Naive thymus-derived CD8-positive, alpha-beta T cell (primary cell): ENCODE results near the gene OR1M1. TPM values are rescaled to one million over a fixed set of nuclear protein-coding genes. Genes with fewer than 3 reads are reported as not detected.

Source experiments
- ATAC-seq, 2 donors: fragments of 150-1000 bp; cut with Tn5 transposase in 1 of 2; sonication (Bioruptor Pico), chemical (Tn5 transposase) in 1 of 2; 1 replicate in 1 of 2; 2 replicates in 1 of 2; pipeline ENCODE4 v1.10.0; 2021; ENCODE audit warnings: mild to moderate bottlenecking in 2 of 2, moderate library complexity in 2 of 2
- POLR2A ChIA-PET: fragments of 350-600 bp; sonication (Branson Sonifier 250); formaldehyde crosslinking; loops from one replicate; lab custom pipeline; 2021; ENCODE audit warnings: antibody characterized with exemption; lab: Charles Lee
- DNase-seq, 10 donors: peaks; one replicate each; pipeline versions ENCODE4 v3.0.0 to v3.0.0-alpha.2; 2020 to 2022
- H3K27ac Mint-ChIP-seq, 10 donors: one replicate each; pipeline ENCODE4 v1.8.0; 2020 to 2022; ENCODE audit warnings: mild to moderate bottlenecking in 10 of 10, mixed read lengths in 10 of 10, moderate library complexity in 4 of 10, inconsistent platforms in 1 of 10
- H3K27me3 Mint-ChIP-seq, 5 donors: one replicate each; pipeline ENCODE4 v1.8.0; 2021 to 2022; ENCODE audit warnings: mixed read lengths in 5 of 5
- H3K36me3 Mint-ChIP-seq, 3 donors: one replicate each; pipeline ENCODE4 v1.8.0; 2020 to 2022; ENCODE audit warnings: mixed read lengths in 3 of 3, mild to moderate bottlenecking in 2 of 3, inconsistent platforms in 1 of 3
- H3K4me1 Mint-ChIP-seq, 4 donors: one replicate each; pipeline ENCODE4 v1.8.0; 2021 to 2022; ENCODE audit warnings: mixed read lengths in 4 of 4
- H3K4me3 Mint-ChIP-seq, 10 donors: one replicate each; pipeline ENCODE4 v1.8.0; 2020 to 2022; ENCODE audit warnings: mild to moderate bottlenecking in 10 of 10, mixed read lengths in 10 of 10, moderate library complexity in 6 of 10, inconsistent platforms in 1 of 10
- H3K9me3 Mint-ChIP-seq, 9 donors: one replicate each; pipeline ENCODE4 v1.8.0; 2020 to 2022; ENCODE audit warnings: mixed read lengths in 9 of 9, mild to moderate bottlenecking in 3 of 9, inconsistent platforms in 1 of 9, moderate library complexity in 1 of 9
- polyA plus RNA-seq, 3 donors: library from polyadenylated mRNA; unstranded; fragments of 300-500 nt; fragmentation: Illumina TruSeq; gene quantifications; one replicate each; pipeline ENCODE4 v1.2.3, GENCODE V29; 2021
- total RNA-seq, 8 experiments: library from RNA in 2 of 8; stranded (reverse) in 2 of 8; gene quantifications; one replicate each; pipeline ENCODE4 v1.2.3 and lab custom pipeline; 2021 to 2026

Gene OR1M1
- total and polyA plus RNA-seq, 5 experiments from 2014 or later = not detected

DNA sequence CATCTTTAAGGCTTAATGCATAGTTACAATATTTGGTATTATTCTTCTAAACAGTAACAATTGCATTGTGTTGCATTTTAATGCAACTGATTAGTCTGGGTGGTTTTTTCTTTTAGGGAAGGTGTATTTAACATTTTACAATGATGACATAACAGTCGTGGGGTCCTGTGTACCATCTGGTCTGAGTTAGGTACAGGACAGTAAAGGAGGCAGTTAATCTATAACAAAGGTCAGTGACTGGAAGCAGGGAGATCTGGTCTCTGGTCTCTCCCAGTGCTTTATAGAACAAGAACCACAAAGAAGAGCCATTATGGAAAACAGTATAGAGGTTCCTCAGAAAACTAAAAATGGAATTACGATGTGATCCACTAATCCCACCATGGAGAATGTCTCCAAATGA is 23.1 kb downstream of the OR1M1 start:
- ATAC-seq = no peak
- no peaks in the 10 kb centered on the region for H3K9me3 Mint-ChIP-seq
- no peak overlapping the region for H3K27ac Mint-ChIP-seq
- H3K27me3 Mint-ChIP-seq = peaks cover 11 to 27% (median 21%) of the 10 kb centered on the region in 5 donors
- DNase-seq = no peak
- H3K36me3 Mint-ChIP-seq = no peaks in the 10 kb centered on the region
- peaks cover 0 to 2% (median 0%) of the 10 kb centered on the region in 4 donors for H3K4me1 Mint-ChIP-seq
- no peak overlapping the region for H3K4me3 Mint-ChIP-seq
- POLR2A ChIA-PET = no interaction called here

GRCh38 chr19:9115307-9115813 is 28.5 kb downstream of the OR1M1 start, which contains the start of gene OR7G1:
Gene OR7G1, minus strand, starts transcription at chr19:9115763. Its CDS starts 0 bp downstream, at chr19:9115763.
- DNase-seq (no peak), ATAC-seq (no peak)
- Mint-ChIP-seq H3K4me3 (no peak within 1 kb of the TSS), H3K36me3 (no peaks in the 10 kb centered on the region), H3K27me3 (peaks cover 14 to 32% (median 23%) of the 10 kb centered on the region in 5 donors), H3K9me3 (no peaks in the 10 kb centered on the region), H3K27ac (no peak within 1 kb of the TSS), H3K4me1 (no peaks in the 10 kb centered on the region)
- POLR2A ChIA-PET = no interaction called here

- no peaks in the 10 kb centered on the region for H3K4me1 Mint-ChIP-seq
- POLR2A ChIA-PET = no interaction called here
- DNase-seq = no peak
Observed at GRCh38 chr19:9116547-9116946, 29.7 kb downstream of the OR1M1 start.

GRCh38 chr19:9126900-9127405 is 40.1 kb downstream of the OR1M1 start, which contains the start of gene OR7G3:
Gene OR7G3, minus strand, starts transcription at chr19:9126950. Its CDS starts 0 bp downstream, at chr19:9126950.
- Mint-ChIP-seq H3K9me3 (no peaks in the 10 kb centered on the region), H3K27me3 (peaks cover 21 to 40% (median 33%) of the 10 kb centered on the region in 5 donors), H3K36me3 (no peaks in the 10 kb centered on the region), H3K27ac (peak within 1 kb of the TSS in 2 of 10 donors; percentile 6 to 83), H3K4me3 (peak within 1 kb of the TSS in 1 of 10 donors; percentile 48), H3K4me1 (peaks cover 2 to 10% (median 7%) of the 10 kb centered on the region in 4 donors)
- POLR2A ChIA-PET = no interaction called here
- DNase-seq (no peak), ATAC-seq (no peak)

More at GRCh38 chr19:9116547-9116946, 29.7 kb downstream of the OR1M1 start:
- H3K4me3 Mint-ChIP-seq = no peak overlapping the region
- H3K9me3 Mint-ChIP-seq = no peaks in the 10 kb centered on the region
- H3K27me3 Mint-ChIP-seq = peaks cover 17 to 42% (median 25%) of the 10 kb centered on the region in 5 donors
- H3K27ac Mint-ChIP-seq = no peak overlapping the region
- no peak for ATAC-seq
- H3K36me3 Mint-ChIP-seq = no peaks in the 10 kb centered on the region

DNA sequence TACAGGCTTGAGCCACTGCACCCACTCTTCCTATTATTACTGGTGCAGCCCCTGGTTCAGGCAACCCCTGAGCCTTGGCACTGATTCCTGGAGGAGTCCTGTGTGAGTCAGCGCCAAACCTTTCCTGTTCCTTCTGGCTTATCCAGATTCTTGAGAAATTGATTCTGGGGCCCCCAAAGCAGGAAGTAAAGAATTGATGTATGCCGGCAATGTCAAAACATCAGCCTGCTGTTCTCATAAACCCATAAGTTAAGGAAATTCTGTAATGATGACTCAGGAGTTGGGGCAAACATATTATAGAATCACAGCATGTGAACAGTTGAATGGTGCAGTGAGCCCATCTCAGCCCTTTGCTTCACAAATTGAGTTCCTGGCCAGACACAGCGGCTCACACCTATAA is 41.3 kb downstream of the OR1M1 start:
- no peak overlapping the region for H3K4me3 Mint-ChIP-seq
- no peak for DNase-seq
- no peaks in the 10 kb centered on the region for H3K36me3 Mint-ChIP-seq
- no peak overlapping the region for H3K27ac Mint-ChIP-seq
- no peaks in the 10 kb centered on the region for H3K9me3 Mint-ChIP-seq
- H3K27me3 Mint-ChIP-seq = peaks cover 18 to 35% (median 30%) of the 10 kb centered on the region in 5 donors
- POLR2A ChIA-PET = no interaction called here
- ATAC-seq = no peak
- H3K4me1 Mint-ChIP-seq = peaks cover 2 to 10% (median 7%) of the 10 kb centered on the region in 4 donors

GRCh38 chr19:9130965-9131364 is 44.1 kb downstream of the OR1M1 start:
- Mint-ChIP-seq H3K27me3 (peaks cover 12 to 28% (median 21%) of the 10 kb centered on the region in 5 donors), H3K9me3 (no peaks in the 10 kb centered on the region), H3K27ac (peak overlapping the region in 1 of 10 donors; percentile 52), H3K4me3 (no peak overlapping the region), H3K4me1 (peaks cover 2 to 10% (median 7%) of the 10 kb centered on the region in 4 donors), H3K36me3 (no peaks in the 10 kb centered on the region)
- DNase-seq (no peak), ATAC-seq (no peak)
- POLR2A ChIA-PET = no interaction called here

DNA sequence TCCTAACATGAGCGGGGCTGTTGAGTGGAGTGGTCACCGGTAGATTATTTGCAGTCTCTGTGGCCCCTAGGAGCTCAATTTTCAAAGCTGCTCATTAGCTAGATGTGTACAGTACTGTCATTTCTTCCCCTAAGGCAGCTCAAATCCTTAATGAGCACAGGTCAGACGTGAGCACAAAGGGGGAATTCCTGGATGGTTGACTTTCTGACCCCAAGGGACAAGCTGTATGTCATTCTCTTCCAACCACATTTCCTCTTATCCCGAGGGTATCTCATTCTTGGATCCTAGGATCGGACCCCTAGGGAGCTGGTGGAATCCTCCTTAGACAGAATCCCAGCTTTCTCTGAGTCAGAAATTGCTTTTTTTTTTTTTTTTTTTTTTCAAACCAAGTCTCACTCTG is 45.6 kb downstream of the OR1M1 start:
- DNase-seq (no peak), ATAC-seq (no peak)
- Mint-ChIP-seq H3K27ac (no peak overlapping the region), H3K27me3 (peaks cover 2 to 18% (median 7%) of the 10 kb centered on the region in 5 donors), H3K9me3 (no peaks in the 10 kb centered on the region), H3K4me3 (no peak overlapping the region), H3K36me3 (no peaks in the 10 kb centered on the region), H3K4me1 (peaks cover under 1 to 16% (median 11%) of the 10 kb centered on the region in 4 donors)
- POLR2A ChIA-PET = interaction anchor here (0.7 kb wide), 1 partner anchor 1397 kb away, joined by 12 read pairs; no protein-coding TSS in a partner anchor

- Mint-ChIP-seq H3K36me3 (peaks cover 9 to 20% (median 18%) of the 10 kb centered on the region in 3 donors), H3K27ac (peak overlapping the region; percentile 97 to 100 (median 98)), H3K4me3 (peak overlapping the region; percentile 95 to 99 (median 98)), H3K4me1 (peaks cover 13 to 47% (median 39%) of the 10 kb centered on the region in 4 donors), H3K9me3 (peaks cover 3 to 11% (median 6%) of the 10 kb centered on the region in 9 donors), H3K27me3 (peaks cover 0 to 2% (median 0%) of the 10 kb centered on the region in 5 donors)
- no peak for DNase-seq
- POLR2A ChIA-PET = interaction anchor here (0.6 to 0.7 kb wide), 2 partner anchors 482 to 860 kb away, joined by 3 to 4 read pairs; no protein-coding TSS in a partner anchor
- ATAC-seq = peak; percentile 7 to 25
Observed at GRCh38 chr19:9139609-9140158, 52.8 kb downstream of the OR1M1 start.

DNA sequence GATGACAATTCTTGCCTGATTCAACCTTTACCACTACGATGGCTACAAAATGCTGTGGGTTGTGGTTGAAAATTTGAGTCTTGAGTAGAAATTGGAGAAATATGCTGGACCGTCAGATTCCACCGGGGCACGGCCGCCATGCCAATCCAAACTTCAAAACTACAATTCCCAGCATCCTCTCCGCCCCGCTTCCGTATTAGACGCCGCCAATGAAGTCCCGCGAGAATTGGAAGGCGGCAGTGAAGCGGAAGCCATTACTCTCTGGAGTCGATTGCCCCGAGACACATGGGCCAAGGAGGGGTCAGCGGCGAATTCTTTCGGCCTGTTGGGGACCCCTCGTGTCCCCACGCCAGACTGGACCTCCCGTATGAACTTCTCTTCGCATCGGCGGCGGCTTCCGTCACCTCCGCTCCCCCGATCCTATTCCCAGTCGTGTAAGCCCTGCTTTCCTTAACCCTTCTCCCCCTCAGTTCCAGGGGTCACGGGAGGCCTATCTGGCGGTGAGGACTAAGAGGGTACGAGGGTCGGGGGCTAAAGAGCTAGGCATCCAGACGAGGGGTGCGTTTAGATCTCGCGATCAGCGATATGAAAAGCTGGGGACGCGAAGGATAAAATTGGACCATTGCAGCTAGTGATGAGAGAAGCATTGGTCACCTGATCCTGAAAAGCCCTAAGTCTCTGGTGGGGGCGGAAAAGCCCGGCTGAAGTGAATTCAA is 53.5 kb downstream of the OR1M1 start, which contains the start of gene ZNF317:
Gene ZNF317 (plus strand): TSS at position 239 of the 716 bp plus-strand sequence. CDS start 15,620 bp downstream, outside the sequence.
- peaks cover 7 to 18% (median 12%) of the 10 kb centered on the region in 9 donors for H3K9me3 Mint-ChIP-seq
- H3K27me3 Mint-ChIP-seq = peaks cover 0 to 2% (median 0%) of the 10 kb centered on the region in 5 donors
- peak; percentile 73 to 97 (median 89) for DNase-seq
- peak within 1 kb of the TSS; percentile 95 to 99 (median 98) for H3K4me3 Mint-ChIP-seq
- POLR2A ChIA-PET = interaction anchor here (0.6 kb wide), 1 partner anchor 860 kb away, joined by 4 read pairs; no protein-coding TSS in a partner anchor
- peaks cover 12 to 26% (median 24%) of the 10 kb centered on the region in 3 donors for H3K36me3 Mint-ChIP-seq
- ATAC-seq = peak; percentile 92
- peak within 1 kb of the TSS; percentile 97 to 100 (median 98) for H3K27ac Mint-ChIP-seq
- H3K4me1 Mint-ChIP-seq = peaks cover 14 to 48% (median 40%) of the 10 kb centered on the region in 4 donors

DNA sequence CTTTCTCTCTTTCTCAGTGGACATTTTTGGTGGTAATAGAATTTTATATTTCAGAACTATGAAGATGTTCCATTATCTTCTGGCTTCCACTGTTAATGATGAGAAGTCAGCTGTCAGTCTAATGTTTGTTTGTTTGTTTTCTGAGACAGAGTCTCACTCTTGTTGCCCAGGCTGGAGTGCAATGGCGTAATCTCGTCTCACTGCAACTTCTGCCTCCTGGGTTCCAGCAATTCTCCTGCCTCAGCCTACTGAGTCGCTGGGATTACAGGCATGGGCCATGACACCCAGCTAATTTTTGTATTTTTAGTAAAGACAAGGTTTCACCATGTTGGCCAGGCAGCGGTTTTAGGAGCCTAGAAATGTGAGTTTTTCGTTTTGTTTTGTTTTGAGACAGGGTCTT is 58.1 kb downstream of the OR1M1 start:
- Mint-ChIP-seq H3K4me3 (peak overlapping the region in 4 of 10 donors; percentile 2 to 30 (median 8)), H3K36me3 (peaks cover 28 to 62% (median 51%) of the 10 kb centered on the region in 3 donors), H3K27ac (peak overlapping the region in 1 of 10 donors; percentile 9), H3K27me3 (no peaks in the 10 kb centered on the region), H3K9me3 (peaks cover 9 to 32% (median 18%) of the 10 kb centered on the region in 9 donors), H3K4me1 (peaks cover 32 to 74% (median 60%) of the 10 kb centered on the region in 4 donors)
- POLR2A ChIA-PET = no interaction called here
- ATAC-seq (no peak), DNase-seq (no peak)
